DMS53 (cell line): ENCODE data around the gene ABCC4.

Experiments
- DNase-seq: peaks from one replicate; lab custom pipeline; 2025; lab: John Stamatoyannopoulos, UW

The ABCC4 gene

GRCh38 chr13:95160112-95160906 is 140.9 kb downstream of the ABCC4 start:
- DNase-seq, result peak; percentile 26

GRCh38 chr13:95159458-95159857 is 141.8 kb downstream of the ABCC4 start:
- no peak for DNase-seq

GRCh38 chr13:95156208-95156607 is 145.0 kb downstream of the ABCC4 start:
- peak; percentile 4 for DNase-seq

- DNase-seq, result peak; percentile 13
Measured at GRCh38 chr13:95155504-95155903, 145.7 kb downstream of the ABCC4 start.

- DNase-seq, result no peak
Measured at GRCh38 chr13:95155093-95155492, 146.2 kb downstream of the ABCC4 start.

GRCh38 chr13:95154413-95154886 is 146.8 kb downstream of the ABCC4 start:
- peak; percentile 23 for DNase-seq

GRCh38 chr13:95153647-95154412 is 147.4 kb downstream of the ABCC4 start:
- DNase-seq, result peak; percentile 34

GRCh38 chr13:95151942-95152587 is 149.2 kb downstream of the ABCC4 start:
- DNase-seq, result no peak

- DNase-seq, result no peak
Measured at GRCh38 chr13:95150555-95150954, 150.7 kb downstream of the ABCC4 start.

- no peak for DNase-seq
Measured at GRCh38 chr13:95146486-95146885, 154.8 kb downstream of the ABCC4 start.

- DNase-seq, result no peak
Measured at GRCh38 chr13:95145587-95145986, 155.7 kb downstream of the ABCC4 start.

- DNase-seq, result no peak
Measured at GRCh38 chr13:95140502-95140901, 160.7 kb downstream of the ABCC4 start.

- DNase-seq, result no peak
Measured at GRCh38 chr13:95138876-95139585, 162.2 kb downstream of the ABCC4 start.

GRCh38 chr13:95137096-95137495 is 164.2 kb downstream of the ABCC4 start:
- no peak for DNase-seq

GRCh38 chr13:95136638-95137037 is 164.6 kb downstream of the ABCC4 start:
- DNase-seq, result no peak

- DNase-seq, result no peak
Measured at GRCh38 chr13:95133498-95133897, 167.8 kb downstream of the ABCC4 start.

GRCh38 chr13:95129004-95129403 is 172.2 kb downstream of the ABCC4 start:
- DNase-seq, result no peak

GRCh38 chr13:95128045-95128643 is 173.1 kb downstream of the ABCC4 start:
- peak; percentile 52 for DNase-seq

GRCh38 chr13:95124959-95125358 is 176.3 kb downstream of the ABCC4 start:
- peak; percentile 0 for DNase-seq

GRCh38 chr13:95123726-95124125 is 177.5 kb downstream of the ABCC4 start:
- peak; percentile 52 for DNase-seq

GRCh38 chr13:95122063-95122462 is 179.2 kb downstream of the ABCC4 start:
- DNase-seq, result no peak

- no peak for DNase-seq
Measured at GRCh38 chr13:95121516-95121915, 179.7 kb downstream of the ABCC4 start.
